Body of pancreas (tissue), 4 donors: Measurements from ENCODE around the gene SLC12A7.

ENCODE experiments used
- POLR2A ChIP-seq, 3 donors: fragments of 450-650 bp; IDR thresholded peaks; one replicate each; pipeline ENCODE4 v1.6.1; 2016; ENCODE audit warnings: antibody characterized with exemption in 3 of 3, mild to moderate bottlenecking in 2 of 3
- TF ChIP-seq, protein P1 (sequence below), 7 experiments: fragments of 450-650 bp in 4 of 7; fragments of 200-600 bp in 3 of 7; sonication (generic) in 3 of 7; IDR thresholded peaks; one replicate each; pipeline ENCODE4 v1.5.1; 2016 to 2019; ENCODE audit warnings: antibody characterized with exemption in 7 of 7

DNA sequence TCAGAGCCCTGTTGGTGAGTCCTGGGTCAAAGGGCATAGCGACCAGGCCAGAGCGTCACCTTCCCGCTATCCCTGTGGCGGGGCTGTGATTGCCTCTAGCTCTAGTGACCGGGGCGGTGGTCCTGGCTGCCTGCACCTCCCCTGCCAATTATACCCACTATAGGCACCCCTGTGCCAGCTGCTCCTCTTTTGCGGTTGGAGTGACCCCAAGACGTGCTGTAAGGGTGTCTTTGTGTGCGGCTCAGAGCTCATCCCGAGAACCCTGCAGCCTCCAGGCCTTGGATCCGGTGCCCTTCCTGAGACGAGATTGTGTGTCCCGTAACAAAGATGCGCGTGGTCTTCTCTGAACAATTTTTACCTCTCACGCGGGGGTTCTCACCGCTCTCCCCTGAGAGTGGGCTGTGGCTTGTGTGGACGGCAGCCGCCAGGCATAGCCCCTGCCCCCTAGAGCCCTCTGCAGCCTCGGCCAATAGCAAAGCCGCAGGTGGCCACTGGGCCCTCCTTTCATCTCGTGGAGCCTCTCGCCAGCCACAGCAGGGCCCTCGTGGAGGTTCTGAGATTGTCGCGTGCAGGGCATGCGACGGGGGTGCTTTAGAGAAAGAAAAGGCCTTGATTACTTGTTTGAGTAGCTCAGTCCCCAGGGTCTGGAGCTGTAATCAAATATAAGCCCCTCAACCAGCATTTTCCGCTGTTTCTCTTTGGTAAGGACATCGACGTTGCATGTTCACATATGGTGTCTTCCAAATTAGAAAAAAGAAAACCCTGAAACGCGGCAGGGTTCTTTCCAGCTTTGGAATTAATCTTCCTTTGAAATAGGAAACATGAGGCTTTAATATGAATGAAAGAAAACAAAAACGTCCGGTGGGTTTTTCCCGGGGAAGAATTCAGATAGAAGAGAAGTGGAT lies 92.6 kb downstream of the SLC12A7 start:
- TF ChIP-seq, protein P1, sequence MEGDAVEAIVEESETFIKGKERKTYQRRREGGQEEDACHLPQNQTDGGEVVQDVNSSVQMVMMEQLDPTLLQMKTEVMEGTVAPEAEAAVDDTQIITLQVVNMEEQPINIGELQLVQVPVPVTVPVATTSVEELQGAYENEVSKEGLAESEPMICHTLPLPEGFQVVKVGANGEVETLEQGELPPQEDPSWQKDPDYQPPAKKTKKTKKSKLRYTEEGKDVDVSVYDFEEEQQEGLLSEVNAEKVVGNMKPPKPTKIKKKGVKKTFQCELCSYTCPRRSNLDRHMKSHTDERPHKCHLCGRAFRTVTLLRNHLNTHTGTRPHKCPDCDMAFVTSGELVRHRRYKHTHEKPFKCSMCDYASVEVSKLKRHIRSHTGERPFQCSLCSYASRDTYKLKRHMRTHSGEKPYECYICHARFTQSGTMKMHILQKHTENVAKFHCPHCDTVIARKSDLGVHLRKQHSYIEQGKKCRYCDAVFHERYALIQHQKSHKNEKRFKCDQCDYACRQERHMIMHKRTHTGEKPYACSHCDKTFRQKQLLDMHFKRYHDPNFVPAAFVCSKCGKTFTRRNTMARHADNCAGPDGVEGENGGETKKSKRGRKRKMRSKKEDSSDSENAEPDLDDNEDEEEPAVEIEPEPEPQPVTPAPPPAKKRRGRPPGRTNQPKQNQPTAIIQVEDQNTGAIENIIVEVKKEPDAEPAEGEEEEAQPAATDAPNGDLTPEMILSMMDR (IDR thresholded peaks at IDR 0.05) = no peak
- TF ChIP-seq POLR2A (IDR thresholded peaks at IDR 0.05) = no peak
